GM06990 (cell line): ENCODE measurements around the gene SLC46A2.
A peak's percentile ranks its signal among the peaks of the same experiment; 100 is the strongest.

Experiments
- DNase-seq: peaks from one replicate; pipeline ENCODE4 v3.0.0-alpha.2; 2011; ENCODE audit not compliant: insufficient read length; ENCODE audit errors: extremely low read depth
- H3K27me3 ChIP-seq: replicated peaks from 2 replicates; pipeline ENCODE4 v1.6.0; 2011; ENCODE audit warnings: low read length; ENCODE audit not compliant: control insufficient read depth, insufficient read depth
- H3K36me3 ChIP-seq: 2 replicates; pipeline ENCODE4 v1.5.1; 2011; ENCODE audit warnings: low read length; ENCODE audit not compliant: control insufficient read depth, insufficient read depth
- H3K4me3 ChIP-seq: replicated peaks from 2 replicates; pipeline ENCODE4 v1.5.1; 2011; ENCODE audit warnings: low read depth, mild to moderate bottlenecking, control low read depth, low read length
- TF ChIP-seq, protein P1 (sequence below): IDR thresholded peaks from 2 replicates; pipeline ENCODE4 v1.5.1; 2011; ENCODE audit warnings: low read length, control low read depth, mild to moderate bottlenecking, inconsistent platforms; ENCODE audit not compliant: insufficient read depth, poor library complexity, severe bottlenecking

Gene SLC46A2

DNA sequence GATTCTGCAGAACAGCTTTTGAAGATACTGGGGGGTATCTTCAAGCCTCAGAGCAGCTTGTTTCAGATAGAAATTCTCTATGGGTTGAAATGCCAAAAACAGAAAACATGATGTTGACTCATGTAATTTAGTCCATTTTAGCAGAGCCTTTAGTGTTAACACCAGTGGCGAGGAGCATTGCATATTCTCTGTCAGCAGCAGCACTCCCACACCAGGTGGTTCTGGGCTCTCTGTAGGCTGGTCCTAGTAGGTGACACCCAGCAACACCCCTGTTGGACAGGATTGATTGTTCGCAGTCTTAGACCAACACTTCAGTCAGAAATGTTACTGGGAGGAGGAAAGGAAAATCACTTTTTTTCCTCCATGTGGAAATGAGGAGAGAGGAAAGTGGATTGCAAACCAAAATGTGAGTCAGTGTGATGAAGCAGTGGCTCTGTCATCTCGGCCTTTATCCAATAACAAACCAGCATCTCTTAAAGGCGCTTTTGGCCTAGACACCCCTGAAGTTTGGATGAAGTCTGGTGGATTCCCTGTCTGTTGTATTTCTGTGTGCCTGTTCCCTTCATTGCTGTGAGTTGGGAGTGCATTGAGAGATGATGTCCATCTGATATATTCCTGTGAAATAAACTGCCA, 16.8 kb downstream of the SLC46A2 start:
- DNase-seq: no peak
- TF ChIP-seq, protein P1, sequence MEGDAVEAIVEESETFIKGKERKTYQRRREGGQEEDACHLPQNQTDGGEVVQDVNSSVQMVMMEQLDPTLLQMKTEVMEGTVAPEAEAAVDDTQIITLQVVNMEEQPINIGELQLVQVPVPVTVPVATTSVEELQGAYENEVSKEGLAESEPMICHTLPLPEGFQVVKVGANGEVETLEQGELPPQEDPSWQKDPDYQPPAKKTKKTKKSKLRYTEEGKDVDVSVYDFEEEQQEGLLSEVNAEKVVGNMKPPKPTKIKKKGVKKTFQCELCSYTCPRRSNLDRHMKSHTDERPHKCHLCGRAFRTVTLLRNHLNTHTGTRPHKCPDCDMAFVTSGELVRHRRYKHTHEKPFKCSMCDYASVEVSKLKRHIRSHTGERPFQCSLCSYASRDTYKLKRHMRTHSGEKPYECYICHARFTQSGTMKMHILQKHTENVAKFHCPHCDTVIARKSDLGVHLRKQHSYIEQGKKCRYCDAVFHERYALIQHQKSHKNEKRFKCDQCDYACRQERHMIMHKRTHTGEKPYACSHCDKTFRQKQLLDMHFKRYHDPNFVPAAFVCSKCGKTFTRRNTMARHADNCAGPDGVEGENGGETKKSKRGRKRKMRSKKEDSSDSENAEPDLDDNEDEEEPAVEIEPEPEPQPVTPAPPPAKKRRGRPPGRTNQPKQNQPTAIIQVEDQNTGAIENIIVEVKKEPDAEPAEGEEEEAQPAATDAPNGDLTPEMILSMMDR: no peak
- H3K4me3 ChIP-seq: no peak overlapping the region
- H3K36me3 ChIP-seq: no peaks in the 10 kb centered on the region
- H3K27me3 ChIP-seq: no peaks in the 10 kb centered on the region

DNA sequence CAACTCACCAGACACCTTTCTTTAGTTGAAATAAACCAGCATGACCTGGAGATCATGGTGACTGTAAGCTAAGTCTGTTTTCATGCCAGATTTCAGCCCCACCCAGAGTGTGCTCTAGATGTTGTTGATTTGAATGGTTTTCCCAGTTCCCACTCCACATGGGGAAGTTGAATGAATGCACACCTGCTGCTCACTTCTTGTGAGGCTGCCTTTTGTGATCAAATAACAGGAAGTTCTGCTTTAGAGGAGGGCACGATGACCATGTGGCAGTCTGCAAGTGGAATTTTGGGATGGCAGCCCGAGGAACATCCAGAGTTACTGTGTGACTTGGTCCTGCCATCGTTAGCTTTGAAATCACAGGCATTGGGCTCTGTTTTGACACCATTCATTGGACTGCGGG, 18.7 kb downstream of the SLC46A2 start:
- no peaks in the 10 kb centered on the region for H3K36me3 ChIP-seq
- TF ChIP-seq, protein P1: no peak
- DNase-seq: no peak

DNA sequence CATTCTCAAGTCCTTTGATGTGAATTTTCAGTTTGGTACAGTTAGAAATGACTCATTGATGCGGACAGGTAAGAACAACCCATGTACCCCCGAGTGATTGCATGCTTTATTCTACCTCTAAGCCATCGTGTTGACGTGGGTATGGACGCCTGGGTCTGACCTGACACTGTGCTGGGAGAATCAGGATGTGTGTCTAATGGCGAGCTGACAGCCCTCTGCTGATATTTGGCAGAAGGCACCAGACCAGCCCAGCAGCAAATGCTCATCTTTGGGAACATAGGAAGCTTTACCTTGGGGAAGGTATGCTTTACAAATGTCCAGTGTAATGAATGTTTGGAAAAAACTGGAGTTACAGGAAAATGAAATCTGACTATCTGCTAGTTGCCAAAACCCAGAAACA, 20.1 kb downstream of the SLC46A2 start:
- no peaks in the 10 kb centered on the region for H3K36me3 ChIP-seq
- no peak for DNase-seq
- TF ChIP-seq, protein P1: no peak
- no peak overlapping the region for H3K4me3 ChIP-seq
- H3K27me3 ChIP-seq: no peaks in the 10 kb centered on the region

More for the DNA sequence above, 18.7 kb downstream of the SLC46A2 start:
- Histone ChIP-seq H3K4me3 (no peak overlapping the region), H3K27me3 (no peaks in the 10 kb centered on the region)

GRCh38 chr9:112869917-112870316, 20.8 kb downstream of the SLC46A2 start:
- no peak overlapping the region for H3K4me3 ChIP-seq
- TF ChIP-seq, protein P1: no peak
- DNase-seq: no peak
- no peaks in the 10 kb centered on the region for H3K36me3 ChIP-seq
- H3K27me3 ChIP-seq: no peaks in the 10 kb centered on the region

DNA sequence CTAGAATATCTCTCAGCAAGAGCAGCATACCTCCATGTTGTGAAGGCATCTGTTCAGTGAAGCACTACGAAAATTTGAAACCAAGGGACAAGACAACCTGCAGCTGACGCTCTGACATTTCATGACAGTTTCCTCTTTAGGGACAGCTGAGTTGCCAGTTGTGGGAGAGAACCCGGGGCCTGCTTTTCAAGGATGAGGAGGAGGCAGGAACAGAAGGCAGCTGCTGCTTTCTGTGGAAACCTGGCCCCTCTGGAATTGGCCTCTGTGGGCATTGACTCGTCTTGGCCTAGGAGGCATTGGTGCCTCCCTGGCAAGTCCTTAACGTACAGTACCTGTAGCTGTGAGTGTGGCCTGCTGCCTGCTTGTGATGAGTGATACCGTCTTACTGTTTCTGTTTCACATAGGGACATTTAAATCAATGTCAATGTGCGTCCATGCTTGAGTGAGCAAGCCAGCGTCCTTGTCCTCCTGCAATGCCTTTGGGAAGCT, 21.6 kb downstream of the SLC46A2 start:
- H3K4me3 ChIP-seq: no peak overlapping the region
- DNase-seq: peak; percentile 40
- no peaks in the 10 kb centered on the region for H3K36me3 ChIP-seq
- no peaks in the 10 kb centered on the region for H3K27me3 ChIP-seq
- TF ChIP-seq, protein P1: no peak
